Muscle of back (tissue), 11 donors: ENCODE results near the gene RNF10. TPM values are rescaled to one million over a fixed set of nuclear protein-coding genes. Genes with fewer than 3 reads are reported as not detected.
"Not testable (repeated sequence)": the region's sequence is repeated elsewhere in the genome, so short reads cannot be mapped to it uniquely, and the experiment has no call there.

Experiments
- DNase-seq, 3 donors: peaks; one replicate each; pipeline versions ENCODE4 v3.0.0 to v3.0.0-alpha.2; 2013
- polyA plus RNA-seq, 10 donors: library from polyadenylated mRNA; unstranded; fragments of 120-200 nt; gene quantifications; one replicate each; pipeline ENCODE4 v1.2.1, GENCODE V29; 2013; ENCODE audit not compliant: insufficient read length in 10 of 10

Gene RNF10
- polyA plus RNA-seq, 10 donors = 148 to 189 (median 157) TPM

- not testable (repeated sequence) for DNase-seq
These were observed 14.8 kb upstream of the RNF10 start for GRCh38 chr12:120519324-120519723.

DNA sequence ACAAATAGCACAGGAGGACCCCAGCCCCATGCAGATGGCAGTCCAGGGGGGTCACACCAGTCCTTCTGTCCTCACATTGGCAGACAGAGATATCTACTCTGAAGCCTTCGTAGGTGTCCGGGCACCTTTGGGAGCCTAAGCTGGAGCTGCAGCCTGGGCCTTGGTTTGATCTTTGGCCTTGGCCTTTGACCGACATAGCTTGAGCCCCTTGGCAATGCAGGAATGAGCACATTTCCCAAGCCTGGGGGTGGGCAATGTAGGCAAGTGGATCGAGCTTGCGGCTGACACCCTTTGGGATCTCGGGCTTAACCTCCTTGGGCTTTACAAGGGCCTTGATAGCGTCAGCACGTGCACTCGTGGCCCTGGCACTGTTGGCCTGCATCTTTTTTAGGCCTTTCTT, 11.6 kb upstream of the RNF10 start:
- no peak for DNase-seq

DNA sequence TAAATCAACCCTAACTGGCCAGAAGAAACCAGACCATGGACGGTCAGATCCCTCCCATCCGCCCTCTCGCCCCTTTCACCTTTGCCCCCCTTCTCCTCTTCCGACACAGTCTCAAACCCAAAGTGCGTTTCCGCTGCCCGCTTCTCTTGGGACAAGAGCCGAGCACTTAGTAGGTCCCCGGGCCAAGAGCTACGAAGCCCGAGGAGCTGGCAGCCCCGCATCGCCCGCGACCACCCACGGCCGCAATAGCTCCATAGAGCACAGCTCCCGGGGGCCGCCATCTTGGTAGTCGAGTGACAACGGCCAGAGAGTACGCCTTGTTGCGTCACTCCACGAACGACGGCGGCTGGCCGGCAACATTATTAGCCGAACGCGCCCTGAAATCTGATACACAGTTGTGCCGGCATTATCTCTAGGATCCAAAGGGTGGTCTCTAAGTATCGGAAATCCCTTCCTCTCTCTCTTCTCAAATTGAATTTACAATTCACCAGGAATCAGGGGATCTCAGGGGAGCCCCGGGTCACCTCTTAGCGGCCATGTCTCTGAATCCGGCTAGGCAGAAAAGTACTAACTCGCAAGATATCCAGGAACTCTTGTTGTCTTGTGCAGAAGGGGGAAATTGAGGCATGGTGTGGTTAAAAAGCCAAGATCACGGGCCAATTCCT, 5.2 kb upstream of the RNF10 start, which contains the start of gene COQ5:
Gene COQ5, minus strand, starts transcription at position 298 of the 665 bp plus-strand sequence. Its CDS starts 17 bp downstream, at position 281.
- DNase-seq = peak; percentile 90 to 98 (median 94)

GRCh38 chr12:120529641-120530417, 4.3 kb upstream of the RNF10 start:
- peak in 2 of 3 donors; percentile 31 to 38 for DNase-seq

DNA sequence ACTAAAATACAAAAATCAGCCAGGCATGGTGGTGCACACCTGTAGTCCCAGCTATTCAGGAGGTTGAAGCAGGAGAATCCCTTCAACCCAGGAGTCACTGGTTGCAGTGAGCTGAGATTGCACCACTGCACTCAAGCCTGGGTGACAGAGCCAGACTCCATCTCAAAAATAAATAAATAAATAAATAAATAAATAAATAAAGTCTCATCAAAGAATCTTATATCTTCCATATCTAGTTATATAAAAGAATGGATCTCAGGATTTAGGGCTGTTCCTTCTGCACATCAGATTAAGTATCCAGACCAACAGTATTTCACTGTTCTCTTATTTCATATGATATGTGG, 3.8 kb upstream of the RNF10 start:
- DNase-seq = not testable (repeated sequence)

GRCh38 chr12:120532701-120533238, 1.4 kb upstream of the RNF10 start:
- no peak for DNase-seq

- DNase-seq = peak in 2 of 3 donors; percentile 38 to 42
These were observed 823 bp downstream of the RNF10 start for GRCh38 chr12:120534703-120535655.

- no peak for DNase-seq
These were observed 2.1 kb downstream of the RNF10 start for GRCh38 chr12:120536064-120536791.

GRCh38 chr12:120537856-120538220, 3.7 kb downstream of the RNF10 start:
- no peak for DNase-seq

DNA sequence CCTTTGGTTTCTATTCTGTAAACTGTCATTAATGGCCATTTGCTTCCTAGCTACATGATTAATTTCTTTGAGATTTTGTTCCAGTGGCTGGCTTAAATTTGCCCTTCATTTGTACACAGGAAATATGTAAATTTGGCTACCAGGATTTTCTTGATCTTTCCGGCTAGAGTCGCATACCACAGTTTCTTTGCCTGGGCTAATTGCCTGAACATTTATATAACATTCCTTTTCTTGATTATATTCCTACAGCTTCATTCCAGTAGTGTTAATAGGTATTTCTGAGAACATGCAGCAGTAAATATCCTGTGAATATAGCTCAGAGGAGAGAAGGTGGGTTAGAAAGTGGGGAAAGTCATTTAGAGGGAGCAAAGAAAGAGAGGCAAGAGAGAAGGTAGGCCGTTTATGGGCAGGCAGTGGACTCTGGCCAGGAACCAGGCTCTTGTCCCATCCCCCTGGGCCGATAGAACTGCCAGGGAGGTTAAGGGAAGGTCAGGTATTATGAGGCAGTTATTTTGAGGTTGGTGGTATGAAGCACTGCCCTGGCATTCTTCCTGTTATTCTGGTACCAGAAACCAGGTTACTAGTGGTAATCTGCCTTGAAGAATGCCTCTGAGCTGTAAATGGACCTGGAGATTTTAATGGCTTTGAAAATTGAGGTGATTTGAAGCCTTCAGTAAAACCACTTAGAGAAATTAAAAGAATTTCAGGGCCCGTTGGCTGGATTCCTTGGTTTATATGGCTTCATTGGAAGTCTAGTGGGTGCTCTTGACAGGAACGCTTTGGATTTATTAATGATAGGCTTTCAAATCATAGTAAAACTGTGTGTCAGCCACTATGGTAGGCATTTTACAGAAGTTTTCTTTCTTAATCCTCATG, 4.4 kb downstream of the RNF10 start:
- DNase-seq = peak in 1 of 3 donors; percentile 51

DNA sequence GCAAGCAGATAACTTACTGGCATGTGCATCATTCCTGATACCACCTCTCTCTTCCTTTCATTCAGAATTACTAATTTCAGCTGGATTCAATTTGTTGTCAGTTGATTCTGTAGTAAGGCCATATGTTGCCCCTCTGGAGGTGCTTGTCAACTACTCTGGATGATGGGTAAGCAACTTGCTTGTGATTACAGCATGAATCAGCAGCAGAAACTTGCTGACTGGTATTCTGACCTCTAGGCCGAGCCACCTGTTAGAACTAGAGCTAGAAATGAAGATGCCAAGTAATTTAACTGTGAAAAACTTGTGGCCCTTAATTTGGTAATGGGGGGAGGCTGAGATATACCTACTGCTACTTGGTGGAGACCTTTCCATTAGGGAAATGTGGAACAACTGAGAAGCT, 5.1 kb downstream of the RNF10 start:
- DNase-seq = peak in 1 of 3 donors; percentile 29

- no peak for DNase-seq
These were observed 6.3 kb downstream of the RNF10 start for GRCh38 chr12:120540445-120540844.

GRCh38 chr12:120542166-120542565, 8.0 kb downstream of the RNF10 start:
- DNase-seq = no peak

DNA sequence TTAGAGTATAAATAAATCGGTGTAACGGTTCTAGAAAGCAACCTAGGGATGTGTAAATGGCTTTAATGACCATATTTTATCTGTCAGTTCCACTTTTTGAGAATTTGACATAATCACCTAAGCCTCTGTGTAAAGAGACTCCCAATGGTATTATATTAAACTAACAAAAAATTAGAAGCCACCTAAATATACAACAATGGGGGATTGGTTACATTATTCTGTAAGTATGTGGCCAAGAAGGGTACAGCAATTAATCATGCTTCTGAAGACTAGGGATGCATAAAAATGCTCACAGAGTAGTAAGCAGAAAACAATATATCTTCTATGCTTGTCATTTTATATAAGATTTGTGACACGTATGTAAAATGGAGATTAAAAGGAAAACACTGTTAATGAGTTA, 10.5 kb downstream of the RNF10 start:
- no peak for DNase-seq

DNA sequence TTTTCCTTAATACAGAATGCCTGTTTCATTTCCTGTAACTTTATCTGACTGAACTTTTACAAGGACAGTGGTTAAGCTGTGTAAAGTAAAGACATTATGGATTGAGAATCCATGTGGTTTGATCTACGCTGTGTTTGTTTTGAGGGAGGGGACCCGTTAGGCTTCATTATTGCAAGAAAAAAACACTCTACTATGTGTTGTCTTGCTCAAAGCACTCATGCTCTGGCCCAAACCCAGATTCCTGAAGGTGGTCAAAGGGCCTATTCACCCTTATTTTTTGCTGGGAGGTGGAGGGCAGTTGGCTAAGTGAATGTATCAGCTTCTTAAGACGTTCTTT, 11.9 kb downstream of the RNF10 start:
- DNase-seq = no peak

DNA sequence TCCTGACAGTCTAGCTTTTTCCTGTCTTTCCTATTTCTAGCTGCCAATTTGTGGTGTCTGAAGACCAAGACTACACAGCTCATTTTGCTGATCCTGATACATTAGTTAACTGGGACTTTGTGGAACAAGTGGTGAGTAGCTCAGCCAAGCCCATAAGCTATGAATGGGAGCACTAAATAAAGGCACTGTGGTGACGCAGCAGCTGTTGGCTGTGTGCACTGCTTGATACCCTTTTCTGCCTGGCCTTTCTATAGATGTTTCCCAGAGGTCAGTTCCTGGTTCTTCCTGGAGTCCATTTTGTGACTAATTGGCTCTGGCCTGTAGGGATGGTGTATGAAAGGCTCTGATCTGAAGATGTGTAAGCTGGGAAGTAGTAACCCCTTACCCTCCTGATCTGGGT, 20.5 kb downstream of the RNF10 start:
- DNase-seq = peak in 1 of 3 donors; percentile 20

DNA sequence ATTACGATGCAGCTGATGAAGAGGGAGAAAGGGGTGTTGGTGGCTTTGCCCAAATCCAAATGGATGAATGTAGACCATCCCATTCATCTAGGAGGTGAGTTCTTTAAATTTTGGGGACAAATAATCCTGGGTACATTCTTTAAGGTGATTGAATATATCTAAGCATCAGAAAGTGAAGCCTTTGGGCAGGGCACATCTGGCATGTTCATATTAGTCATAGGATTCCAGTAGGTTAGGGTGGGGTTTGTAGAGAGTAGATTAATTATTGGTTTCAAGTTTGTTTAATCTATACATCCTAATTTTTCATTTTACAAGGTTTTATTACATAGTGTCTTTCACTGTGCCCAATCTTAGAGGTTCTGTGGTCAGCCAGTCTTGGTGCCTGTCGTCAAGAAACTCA, 23.4 kb downstream of the RNF10 start:
- DNase-seq = no peak

- no peak for DNase-seq
These were observed 28.8 kb downstream of the RNF10 start for GRCh38 chr12:120562906-120563305.

DNA sequence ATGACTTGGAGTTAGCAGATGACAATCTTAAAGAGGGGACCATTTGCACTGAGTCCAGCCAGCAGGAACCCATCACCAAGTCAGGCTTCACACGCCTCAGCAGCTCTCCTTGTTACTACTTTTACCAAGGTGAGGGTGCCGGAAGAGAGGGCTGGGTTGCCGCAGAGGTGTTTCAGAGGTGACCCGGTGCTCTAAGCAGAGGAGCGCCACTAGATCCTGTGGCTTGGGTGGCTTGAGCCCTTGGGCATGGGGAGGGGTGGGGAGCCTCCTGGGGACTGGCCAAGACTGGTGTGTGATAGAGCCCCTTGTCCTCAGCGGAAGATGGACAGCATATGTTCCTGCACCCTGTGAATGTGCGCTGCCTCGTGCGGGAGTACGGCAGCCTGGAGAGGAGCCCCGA, 29.3 kb downstream of the RNF10 start:
- no peak for DNase-seq

DNA sequence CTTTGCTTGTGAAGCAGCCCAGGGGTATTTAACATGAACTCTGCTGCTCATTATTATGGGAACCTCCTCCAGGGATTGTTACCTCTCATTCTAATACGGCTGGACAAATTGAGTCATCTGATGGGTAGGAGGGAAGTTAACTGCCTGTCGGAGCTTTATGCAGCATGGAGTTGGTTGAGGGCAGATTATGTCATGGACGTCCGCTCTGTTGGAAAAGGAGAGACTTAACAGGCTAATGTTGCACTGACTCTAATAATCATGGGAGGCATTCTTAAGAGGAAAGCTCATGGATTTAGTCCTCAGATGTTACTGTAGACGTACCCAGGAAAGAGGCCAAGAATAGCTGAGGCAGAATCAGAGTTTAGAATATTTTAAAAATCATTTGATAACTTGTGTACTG, 37.1 kb downstream of the RNF10 start:
- no peak for DNase-seq
